ENCODE measurements around the gene PALMD.

DNA sequence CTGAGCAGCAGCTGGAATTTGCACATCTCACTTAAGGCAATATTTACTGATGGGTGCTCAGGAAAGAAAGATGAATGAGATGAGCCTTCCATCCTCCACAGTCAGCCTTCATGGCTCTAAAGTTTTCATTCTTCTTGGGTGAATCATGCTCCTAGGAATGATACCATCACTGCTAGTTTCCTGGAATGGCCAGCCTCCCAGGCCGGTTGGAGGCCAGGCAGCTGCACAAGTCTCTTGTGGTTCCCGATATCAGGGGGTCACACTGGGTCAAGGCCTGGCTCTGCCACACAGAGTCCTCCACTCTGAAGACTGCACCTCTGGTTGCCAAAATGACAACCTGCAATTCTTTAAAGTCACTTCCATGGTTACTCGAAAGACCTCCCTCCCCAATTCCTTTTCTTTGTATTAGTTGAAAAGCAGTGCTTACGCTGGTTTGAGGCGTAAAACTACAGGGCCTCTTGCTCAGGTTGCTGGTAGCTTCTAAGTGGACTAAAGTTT, 46.2 kb upstream of the PALMD start:
- TF ChIP-seq POLR2A (IDR thresholded peaks at IDR 0.05), result no peak
- no peak for TF ChIP-seq CTCF (IDR thresholded peaks at IDR 0.05)
